Measurements from ENCODE around the gene CCNQ. TPM values are rescaled to one million over a fixed set of nuclear protein-coding genes. Genes with fewer than 3 reads are reported as not detected.

CCNQ gene
- total and polyA plus RNA-seq, 2 experiments from 2014 or later, result 34.5 to 45.5 TPM

- Histone ChIP-seq H3K79me2 (ENCODE audit: insufficient read depth) (peaks cover 26% of the 10 kb centered on the region), H3K9me2 (ENCODE audit: insufficient read depth) (no peaks in the 10 kb centered on the region), H3K36me3 (ENCODE audit: low read depth) (no peaks in the 10 kb centered on the region), H2AFZ (no peak overlapping the region), H3K4me1 (ENCODE audit: insufficient read depth) (no peaks in the 10 kb centered on the region), H4K20me1 (ENCODE audit: insufficient read depth) (no peaks in the 10 kb centered on the region), H3F3A (ENCODE audit: insufficient read depth) (no peaks in the 10 kb centered on the region), H3K4me3 (no peak overlapping the region), H3K9me3 (ENCODE audit: low read depth) (no peaks in the 10 kb centered on the region), H3K4me2 (ENCODE audit: unreplicated experiment) (peak overlapping the region; percentile 71), H3K9ac (0 out of 2 replicates have a peak overlapping the region, but pooled peaks have one; percentile 91), H3K27ac (no peak overlapping the region), H3K27me3 (replicated peaks; ENCODE audit: insufficient read depth) (no peaks in the 10 kb centered on the region)
- TF ChIP-seq EZH2phosphoT487 (IDR thresholded peaks at IDR 0.05; ENCODE audit: insufficient read depth, low read depth) (no peak), EZH2 (IDR thresholded peaks at IDR 0.05; ENCODE audit: insufficient read depth, poor library complexity, severe bottlenecking) (no peak)
- in situ Hi-C loops (cut with MboI), result no loop called here
- 94 to 97% methylated on average over 5 to 6 of the region's 6 CpGs for WGBS, 2 experiments (ENCODE audit: low coverage in 1 of 2, low lambda C conversion rate in 2 of 2, missing lambda C conversion rate in 2 of 2)
- DNase-seq, result no peak
Measured at GRCh38 chrX:153596981-153597750, 1.8 kb downstream of the CCNQ start.

GRCh38 chrX:153595859-153596857 lies 2.8 kb downstream of the CCNQ start:
- WGBS, 2 experiments (ENCODE audit: low coverage in 1 of 2, low lambda C conversion rate in 2 of 2, missing lambda C conversion rate in 2 of 2), result 93 to 96% methylated on average over 20 to 21 of the region's 21 CpGs
- H3K9ac ChIP-seq, result no peak overlapping the region
- no peaks in the 10 kb centered on the region for H3K36me3 ChIP-seq (ENCODE audit: low read depth)
- no peaks in the 10 kb centered on the region for H4K20me1 ChIP-seq (ENCODE audit: insufficient read depth)
- H3K9me2 ChIP-seq (ENCODE audit: insufficient read depth), result no peaks in the 10 kb centered on the region
- peaks cover 26% of the 10 kb centered on the region for H3K79me2 ChIP-seq (ENCODE audit: insufficient read depth)
- in situ Hi-C loops (cut with MboI), result no loop called here
- H3F3A ChIP-seq (ENCODE audit: insufficient read depth), result no peaks in the 10 kb centered on the region
- H3K27ac ChIP-seq, result no peak overlapping the region
- TF ChIP-seq EZH2 (IDR thresholded peaks at IDR 0.05; ENCODE audit: insufficient read depth, poor library complexity, severe bottlenecking) (no peak), EZH2phosphoT487 (IDR thresholded peaks at IDR 0.05; ENCODE audit: insufficient read depth, low read depth) (no peak)
- no peak overlapping the region for H3K4me3 ChIP-seq
- DNase-seq, result no peak
- H2AFZ ChIP-seq, result no peak overlapping the region
- no peak overlapping the region for H3K4me2 ChIP-seq (ENCODE audit: unreplicated experiment)
- no peaks in the 10 kb centered on the region for H3K27me3 ChIP-seq (replicated peaks; ENCODE audit: insufficient read depth)
- no peaks in the 10 kb centered on the region for H3K9me3 ChIP-seq (ENCODE audit: low read depth)
- H3K4me1 ChIP-seq (ENCODE audit: insufficient read depth), result no peaks in the 10 kb centered on the region

GRCh38 chrX:153595387-153595786 lies 3.6 kb downstream of the CCNQ start:
- H2AFZ ChIP-seq, result no peak overlapping the region
- H3K36me3 ChIP-seq (ENCODE audit: low read depth), result no peaks in the 10 kb centered on the region
- no peak for DNase-seq
- no peaks in the 10 kb centered on the region for H3K9me3 ChIP-seq (ENCODE audit: low read depth)
- no peaks in the 10 kb centered on the region for H3K27me3 ChIP-seq (replicated peaks; ENCODE audit: insufficient read depth)
- TF ChIP-seq EZH2phosphoT487 (IDR thresholded peaks at IDR 0.05; ENCODE audit: insufficient read depth, low read depth), result no peak
- TF ChIP-seq EZH2 (IDR thresholded peaks at IDR 0.05; ENCODE audit: insufficient read depth, poor library complexity, severe bottlenecking), result no peak
- H3K4me3 ChIP-seq, result no peak overlapping the region
- no peaks in the 10 kb centered on the region for H4K20me1 ChIP-seq (ENCODE audit: insufficient read depth)
- no peaks in the 10 kb centered on the region for H3K4me1 ChIP-seq (ENCODE audit: insufficient read depth)
- H3K4me2 ChIP-seq (ENCODE audit: unreplicated experiment), result no peak overlapping the region
- H3F3A ChIP-seq (ENCODE audit: insufficient read depth), result no peaks in the 10 kb centered on the region
- no peak overlapping the region for H3K9ac ChIP-seq
- no peak overlapping the region for H3K27ac ChIP-seq
- in situ Hi-C loops (cut with MboI), result no loop called here
- WGBS, 2 experiments (ENCODE audit: low coverage in 1 of 2, low lambda C conversion rate in 2 of 2, missing lambda C conversion rate in 2 of 2), result 94 to 95% methylated on average over 9 of the region's 11 CpGs
- H3K79me2 ChIP-seq (ENCODE audit: insufficient read depth), result peaks cover 26% of the 10 kb centered on the region
- no peaks in the 10 kb centered on the region for H3K9me2 ChIP-seq (ENCODE audit: insufficient read depth)

- in situ Hi-C loops (cut with MboI), result no loop called here
- Histone ChIP-seq H4K20me1 (ENCODE audit: insufficient read depth) (no peaks in the 10 kb centered on the region), H3K4me1 (ENCODE audit: insufficient read depth) (no peaks in the 10 kb centered on the region), H3K27ac (no peak overlapping the region), H2AFZ (no peak overlapping the region), H3K4me3 (no peak overlapping the region), H3K9ac (no peak overlapping the region), H3K27me3 (replicated peaks; ENCODE audit: insufficient read depth) (no peaks in the 10 kb centered on the region), H3K4me2 (ENCODE audit: unreplicated experiment) (no peak overlapping the region), H3K9me3 (ENCODE audit: low read depth) (no peaks in the 10 kb centered on the region), H3K9me2 (ENCODE audit: insufficient read depth) (no peaks in the 10 kb centered on the region), H3K79me2 (ENCODE audit: insufficient read depth) (peaks cover 26% of the 10 kb centered on the region), H3F3A (ENCODE audit: insufficient read depth) (no peaks in the 10 kb centered on the region), H3K36me3 (ENCODE audit: low read depth) (no peaks in the 10 kb centered on the region)
- no peak for DNase-seq
- TF ChIP-seq EZH2phosphoT487 (IDR thresholded peaks at IDR 0.05; ENCODE audit: insufficient read depth, low read depth), result no peak
- TF ChIP-seq EZH2 (IDR thresholded peaks at IDR 0.05; ENCODE audit: insufficient read depth, poor library complexity, severe bottlenecking), result no peak
- 91 to 98% methylated on average over 14 to 19 of the region's 22 CpGs for WGBS, 2 experiments (ENCODE audit: low coverage in 1 of 2, low lambda C conversion rate in 2 of 2, missing lambda C conversion rate in 2 of 2)
Measured at GRCh38 chrX:153593811-153594500, 5.0 kb downstream of the CCNQ start.
